ENCODE results near the gene TAL1. TPM values are rescaled to one million over a fixed set of nuclear protein-coding genes. Genes with fewer than 3 reads are reported as not detected.
"Not testable (repeated sequence)": the region's sequence is repeated elsewhere in the genome, so short reads cannot be mapped to it uniquely, and the experiment has no call there.

TAL1 gene
- total RNA-seq: 1 to 10 TPM in 4 of 6 experiments, under 1 TPM in 2; 0.43 to 4.5 (median 1.8) TPM
- long read RNA-seq: 0 reads

DNA sequence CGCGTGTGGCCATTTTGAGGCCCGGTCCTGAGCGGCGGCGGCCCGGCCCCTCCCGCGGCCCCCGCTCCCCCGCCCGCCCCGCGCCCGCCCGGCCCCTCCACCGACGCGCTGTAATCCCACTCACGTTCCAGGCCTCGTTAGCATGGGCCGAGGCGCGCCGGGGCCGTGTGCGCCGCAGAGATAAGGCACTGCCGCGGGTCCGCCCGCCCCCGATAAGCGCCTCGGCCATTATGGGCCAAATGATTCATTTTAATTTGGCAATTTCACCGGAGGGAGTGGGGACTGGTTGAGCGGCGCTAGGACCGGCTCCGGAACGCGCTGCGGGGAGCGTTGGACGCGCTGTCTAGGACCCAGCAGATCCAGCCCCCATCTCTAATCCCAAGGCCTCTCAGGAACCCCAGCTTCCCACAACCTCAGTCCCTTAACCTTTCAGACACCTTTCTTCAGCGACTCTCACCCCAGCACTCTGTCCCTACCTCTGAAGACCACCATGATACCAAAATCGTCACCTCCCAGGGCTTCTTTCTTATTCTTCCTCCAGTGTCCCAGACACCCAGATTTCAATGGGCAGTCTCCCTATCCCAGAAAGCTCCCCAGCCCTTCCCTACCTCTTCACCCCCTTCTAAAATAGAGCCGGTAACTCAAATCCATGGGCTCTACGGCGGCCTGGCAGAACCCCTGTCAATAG, at the start of gene TAL1:
TAL1 (minus strand) TSS at position 39 of the 688 bp plus-strand sequence. CDS start 6,337 bp downstream, outside the sequence.
- Histone ChIP-seq H3K4me3 (peak within 1 kb of the TSS; percentile 21 to 29 (median 27)), H3K27me3 (peaks cover 9 to 47% of the 10 kb centered on the region in 2 donors), H3K27ac (peak within 1 kb of the TSS; percentile 50 to 85 (median 56)), H3K9me3 (no peaks in the 10 kb centered on the region), H3K36me3 (no peaks in the 10 kb centered on the region), H3K4me1 (no peaks in the 10 kb centered on the region)
- intact Hi-C loops (cut with DNase I): no loop called here
- ATAC-seq (peak; percentile 39 to 60 (median 44)), DNase-seq (no peak)
- WGBS (ENCODE audit: insufficient coverage, low coverage, low lambda C conversion rate, missing lambda C conversion rate): 16% methylated on average over 5 of the region's 51 CpGs
- TF ChIP-seq CTCF (IDR thresholded peaks at IDR 0.05) (no peak), POLR2A (IDR thresholded peaks at IDR 0.05) (no peak)

- WGBS (ENCODE audit: insufficient coverage, low coverage, low lambda C conversion rate, missing lambda C conversion rate): 100% methylated on average over 1 of the region's 3 CpGs
- Histone ChIP-seq H3K36me3 (no peaks in the 10 kb centered on the region), H3K4me1 (no peaks in the 10 kb centered on the region), H3K27ac (no peak overlapping the region), H3K4me3 (no peak overlapping the region), H3K9me3 (no peaks in the 10 kb centered on the region), H3K27me3 (no peaks in the 10 kb centered on the region)
- intact Hi-C loops (cut with DNase I): no loop called here
- ATAC-seq (no peak), DNase-seq (no peak)
- TF ChIP-seq CTCF (IDR thresholded peaks at IDR 0.05) (no peak), POLR2A (IDR thresholded peaks at IDR 0.05) (no peak)
These were observed 48.1 kb upstream of the TAL1 start for GRCh38 chr1:47280142-47280541.

- intact Hi-C loops (cut with DNase I): no loop called here
- no peak for ATAC-seq
- H3K4me3 ChIP-seq: no peak overlapping the region
These were observed 44.8 kb upstream of the TAL1 start for GRCh38 chr1:47276850-47277249.

DNA sequence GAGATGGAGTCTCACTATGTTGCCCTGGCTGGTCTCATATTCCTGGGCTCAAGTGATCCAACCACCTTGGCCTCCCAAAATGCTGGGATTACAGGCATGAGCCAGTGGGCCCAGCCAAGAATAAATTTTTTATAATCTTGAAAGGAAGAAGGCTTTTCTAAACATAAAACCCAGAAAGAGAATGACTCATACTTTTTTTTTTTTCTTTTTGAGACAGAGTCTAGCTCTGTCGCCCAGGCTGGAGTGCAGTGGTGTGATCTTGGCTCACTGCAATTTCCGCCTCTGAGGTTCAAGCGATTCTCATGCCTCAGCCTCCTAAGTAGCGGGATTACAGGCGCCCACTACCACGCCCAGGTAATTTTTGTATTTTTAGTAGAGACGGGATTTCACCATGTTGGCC, 43.8 kb upstream of the TAL1 start:
- intact Hi-C loops (cut with DNase I); H3K4me1 ChIP-seq; H3K36me3 ChIP-seq; H3K9me3 ChIP-seq; H3K4me3 ChIP-seq; H3K27ac ChIP-seq; H3K27me3 ChIP-seq; ATAC-seq; DNase-seq: not testable (repeated sequence)
- 95% methylated on average over 7 of the region's 7 CpGs for WGBS (ENCODE audit: insufficient coverage, low coverage, low lambda C conversion rate, missing lambda C conversion rate)

More at GRCh38 chr1:47276850-47277249, 44.8 kb upstream of the TAL1 start:
- Histone ChIP-seq H3K36me3 (no peaks in the 10 kb centered on the region), H3K27me3 (no peaks in the 10 kb centered on the region), H3K4me1 (no peaks in the 10 kb centered on the region), H3K27ac (no peak overlapping the region), H3K9me3 (no peaks in the 10 kb centered on the region)
- DNase-seq: no peak
- no peak for TF ChIP-seq CTCF (IDR thresholded peaks at IDR 0.05)
- no peak for TF ChIP-seq POLR2A (IDR thresholded peaks at IDR 0.05)
- 88% methylated on average over 2 of the region's 2 CpGs for WGBS (ENCODE audit: insufficient coverage, low coverage, low lambda C conversion rate, missing lambda C conversion rate)

DNA sequence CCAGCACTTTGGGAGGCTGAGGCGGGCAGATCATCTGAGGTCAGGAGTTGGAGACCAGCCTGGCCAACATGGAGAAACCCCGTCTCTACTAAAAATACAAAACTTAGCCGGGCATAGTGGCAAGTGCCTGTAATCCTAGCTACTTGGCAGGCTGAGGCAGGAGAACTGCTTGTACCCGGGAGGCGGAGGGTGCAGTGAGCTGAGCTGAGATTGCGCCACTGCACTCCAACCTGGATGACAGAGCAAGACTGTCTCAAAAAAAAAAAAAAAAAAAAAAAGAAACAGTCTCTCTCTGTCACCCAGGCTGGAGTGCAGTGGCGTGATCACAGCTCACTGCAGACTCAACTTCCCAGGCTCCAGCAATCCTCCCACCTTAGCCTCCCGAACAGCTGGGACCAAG, 33.5 kb upstream of the TAL1 start:
- DNase-seq; intact Hi-C loops (cut with DNase I): not testable (repeated sequence)
- peak in 1 of 4 donors; percentile 39 for ATAC-seq

More for the DNA sequence above, 33.5 kb upstream of the TAL1 start:
- H3K4me1 ChIP-seq, H3K27me3 ChIP-seq, H3K36me3 ChIP-seq, H3K9me3 ChIP-seq, H3K4me3 ChIP-seq, H3K27ac ChIP-seq: not testable (repeated sequence)
- WGBS (ENCODE audit: insufficient coverage, low coverage, low lambda C conversion rate, missing lambda C conversion rate): 95% methylated on average over 7 of the region's 8 CpGs

Data from right lobe of liver (tissue), 6 donors.